Activated CD4-positive, alpha-beta T cell treated with anti-CD3 and anti-CD28 coated beads, Interleukin-2, amount 50 U/mL, for 48 hours (primary cell): ENCODE results near the gene SLC35F4.

Experiments used
- DNase-seq, 2 experiments: peaks; one replicate each; pipeline ENCODE4 v3.0.0-alpha.2; 2020

SLC35F4 gene

GRCh38 chr14:57609192-57610075 is 256.5 kb downstream of the SLC35F4 start:
- no peak for DNase-seq

GRCh38 chr14:57607086-57607485 is 258.8 kb downstream of the SLC35F4 start:
- no peak for DNase-seq

- no peak for DNase-seq
These were observed 282.5 kb downstream of the SLC35F4 start for GRCh38 chr14:57583396-57583795.

- DNase-seq = no peak
These were observed 283.1 kb downstream of the SLC35F4 start for GRCh38 chr14:57582746-57583145.

- no peak for DNase-seq
These were observed 287.1 kb downstream of the SLC35F4 start for GRCh38 chr14:57578801-57579200.

GRCh38 chr14:57576498-57576897 is 289.4 kb downstream of the SLC35F4 start:
- DNase-seq = no peak

- DNase-seq = no peak
These were observed 290.4 kb downstream of the SLC35F4 start for GRCh38 chr14:57575482-57575881.

- DNase-seq = no peak
These were observed 291.1 kb downstream of the SLC35F4 start for GRCh38 chr14:57574617-57575288.

GRCh38 chr14:57573173-57573572 is 292.7 kb downstream of the SLC35F4 start:
- DNase-seq = no peak

GRCh38 chr14:57568554-57568953 is 297.3 kb downstream of the SLC35F4 start:
- DNase-seq = no peak

GRCh38 chr14:57567220-57567619 is 298.7 kb downstream of the SLC35F4 start:
- no peak for DNase-seq

- no peak for DNase-seq
These were observed 305.2 kb downstream of the SLC35F4 start for GRCh38 chr14:57560681-57561080.

GRCh38 chr14:57559576-57559975 is 306.3 kb downstream of the SLC35F4 start:
- no peak for DNase-seq

GRCh38 chr14:57549765-57550420 is 316.0 kb downstream of the SLC35F4 start:
- DNase-seq = no peak

- no peak for DNase-seq
These were observed 316.8 kb downstream of the SLC35F4 start for GRCh38 chr14:57549016-57549564.

GRCh38 chr14:57547131-57547530 is 318.8 kb downstream of the SLC35F4 start:
- no peak for DNase-seq

- peak; percentile 5 to 10 for DNase-seq
These were observed 332.7 kb downstream of the SLC35F4 start for GRCh38 chr14:57533214-57533613.

GRCh38 chr14:57530571-57530970 is 335.3 kb downstream of the SLC35F4 start:
- DNase-seq = no peak

GRCh38 chr14:57526942-57527341 is 338.9 kb downstream of the SLC35F4 start:
- no peak for DNase-seq

- no peak for DNase-seq
These were observed 346.8 kb downstream of the SLC35F4 start for GRCh38 chr14:57519043-57519442.
